ENCODE data around the gene B3GALT6. TPM values are rescaled to one million over a fixed set of nuclear protein-coding genes. Genes with fewer than 3 reads are reported as not detected.

B3GALT6 gene
- total and polyA plus RNA-seq, 8 donors: 6.2 to 13.4 (median 8.8) TPM

DNA sequence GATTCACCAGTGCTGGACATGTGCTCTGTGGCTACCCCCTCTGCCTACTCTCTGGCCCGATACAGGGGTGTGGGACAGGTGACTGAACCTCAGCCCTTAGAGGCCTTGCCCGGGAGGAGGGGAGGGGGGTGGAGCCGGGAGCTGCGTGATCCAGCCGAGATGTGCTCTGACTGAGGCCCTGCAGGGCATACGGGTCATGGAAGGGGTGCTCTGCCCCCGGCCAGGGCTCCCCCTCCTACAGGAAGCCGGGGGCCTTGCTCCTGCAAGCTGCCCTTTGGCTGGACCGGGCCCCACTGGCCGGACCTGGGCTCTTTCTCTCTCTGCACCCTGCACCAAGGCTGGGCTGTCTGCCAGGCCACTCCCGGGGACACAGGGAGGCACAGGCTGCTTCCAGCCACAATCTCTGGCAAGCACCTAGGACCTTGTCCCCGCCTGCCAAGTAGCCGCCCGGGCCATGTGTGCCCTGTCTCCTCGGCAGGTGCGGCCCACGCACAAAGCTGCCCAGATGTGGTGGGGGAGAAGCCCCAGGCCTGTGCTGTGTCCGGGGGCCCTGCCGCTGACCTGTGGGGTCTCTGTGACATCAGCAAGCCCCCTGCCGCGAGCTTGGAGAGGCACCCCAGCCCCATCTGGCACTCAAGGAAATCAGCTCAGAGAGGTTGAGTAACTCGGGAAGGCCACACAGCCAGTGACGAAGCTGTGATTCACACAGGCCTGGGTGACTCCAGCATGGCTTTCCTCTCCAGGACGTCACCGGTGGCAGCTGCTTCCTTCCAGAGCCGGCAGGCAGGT is 49.7 kb downstream of the B3GALT6 start:
- H3K27ac ChIP-seq: peak overlapping the region; percentile 1 to 61 (median 39)
- H3K36me3 ChIP-seq: no peaks in the 10 kb centered on the region
- no peak overlapping the region for H3K4me3 ChIP-seq
- H3K9me3 ChIP-seq: no peaks in the 10 kb centered on the region
- peak; percentile 83 to 96 (median 88) for DNase-seq
- 10 to 12% methylated on average over 25 to 26 of the region's 26 CpGs for WGBS, 2 donors
- ATAC-seq: peak; percentile 84 to 96 (median 92)
- TF ChIP-seq, protein P1, sequence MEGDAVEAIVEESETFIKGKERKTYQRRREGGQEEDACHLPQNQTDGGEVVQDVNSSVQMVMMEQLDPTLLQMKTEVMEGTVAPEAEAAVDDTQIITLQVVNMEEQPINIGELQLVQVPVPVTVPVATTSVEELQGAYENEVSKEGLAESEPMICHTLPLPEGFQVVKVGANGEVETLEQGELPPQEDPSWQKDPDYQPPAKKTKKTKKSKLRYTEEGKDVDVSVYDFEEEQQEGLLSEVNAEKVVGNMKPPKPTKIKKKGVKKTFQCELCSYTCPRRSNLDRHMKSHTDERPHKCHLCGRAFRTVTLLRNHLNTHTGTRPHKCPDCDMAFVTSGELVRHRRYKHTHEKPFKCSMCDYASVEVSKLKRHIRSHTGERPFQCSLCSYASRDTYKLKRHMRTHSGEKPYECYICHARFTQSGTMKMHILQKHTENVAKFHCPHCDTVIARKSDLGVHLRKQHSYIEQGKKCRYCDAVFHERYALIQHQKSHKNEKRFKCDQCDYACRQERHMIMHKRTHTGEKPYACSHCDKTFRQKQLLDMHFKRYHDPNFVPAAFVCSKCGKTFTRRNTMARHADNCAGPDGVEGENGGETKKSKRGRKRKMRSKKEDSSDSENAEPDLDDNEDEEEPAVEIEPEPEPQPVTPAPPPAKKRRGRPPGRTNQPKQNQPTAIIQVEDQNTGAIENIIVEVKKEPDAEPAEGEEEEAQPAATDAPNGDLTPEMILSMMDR (IDR thresholded peaks at IDR 0.05): no peak
- FAIRE-seq: no peak
- H3K4me1 ChIP-seq: peaks cover 5 to 11% (median 10%) of the 10 kb centered on the region in 3 donors
- intact Hi-C loops (cut with DNase I): loop anchor here in 1 of 3 donors (10.0 kb wide), 1 partner anchor 297 kb away; the partner anchor contains the start of gene PERM1
- H3K27me3 ChIP-seq: peaks cover 0 to 4% (median 0%) of the 10 kb centered on the region in 4 donors

DNA sequence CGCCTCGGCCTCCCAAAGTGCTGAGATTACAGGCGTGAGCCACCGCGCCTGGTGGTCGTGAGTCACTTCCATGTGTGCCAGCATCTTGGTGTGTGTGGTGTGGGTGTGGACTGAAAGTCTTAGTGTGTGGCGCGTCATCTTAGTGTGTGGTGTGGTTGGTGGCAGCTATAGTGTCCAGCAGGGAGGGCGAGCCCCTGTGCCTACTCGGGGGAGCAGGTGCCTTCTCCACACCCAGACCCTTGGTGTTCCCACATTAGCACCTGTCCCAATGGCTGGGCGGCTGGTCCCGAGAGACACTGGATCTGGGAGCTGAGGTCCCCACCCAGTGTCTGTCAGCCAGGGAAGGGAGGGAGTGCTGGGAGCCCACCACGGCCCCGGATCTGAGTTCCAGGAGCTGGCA is 51.0 kb downstream of the B3GALT6 start:
- Histone ChIP-seq H3K36me3 (no peaks in the 10 kb centered on the region), H3K27ac (no peak overlapping the region), H3K4me3 (no peak overlapping the region), H3K27me3 (peaks cover 0 to 4% (median 0%) of the 10 kb centered on the region in 4 donors), H3K4me1 (peaks cover 5 to 11% (median 10%) of the 10 kb centered on the region in 3 donors), H3K9me3 (no peaks in the 10 kb centered on the region)
- ATAC-seq (no peak), DNase-seq (peak in 1 of 6 donors; percentile 42), FAIRE-seq (no peak)
- intact Hi-C loops (cut with DNase I): loop anchor here in 1 of 3 donors (10.0 kb wide), 1 partner anchor 298 kb away; the partner anchor contains the start of gene PERM1
- TF ChIP-seq, protein P1 (IDR thresholded peaks at IDR 0.05): no peak
- WGBS, 2 donors: 80 to 85% methylated on average over 14 of the region's 14 CpGs

DNA sequence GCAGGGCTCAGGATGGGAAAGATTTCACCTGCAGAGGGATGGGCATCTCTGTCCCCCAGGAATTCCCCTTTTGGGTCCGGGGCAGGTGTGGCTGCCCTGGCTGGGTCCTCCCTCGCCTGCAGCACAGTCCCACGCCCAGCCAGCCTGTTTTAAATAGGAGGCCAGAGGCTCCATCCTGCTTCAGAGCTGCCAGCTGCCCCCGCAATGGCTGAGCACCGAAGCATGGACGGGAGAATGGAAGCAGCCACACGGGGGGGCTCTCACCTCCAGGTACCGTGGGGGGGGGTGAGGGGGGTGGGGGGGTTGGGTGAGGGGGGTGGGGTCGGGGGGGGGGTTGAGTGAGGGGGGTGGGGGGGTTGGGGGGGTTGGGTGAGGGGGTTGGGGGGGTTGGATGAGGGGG is 51.8 kb downstream of the B3GALT6 start:
- peaks cover 5 to 11% (median 10%) of the 10 kb centered on the region in 3 donors for H3K4me1 ChIP-seq
- intact Hi-C loops (cut with DNase I): loop anchor here in 1 of 3 donors (10.0 kb wide), 1 partner anchor 299 kb away; the partner anchor contains the start of gene PERM1
- WGBS, 2 donors: 10 to 26% methylated on average over 8 of the region's 9 CpGs
- H3K4me3 ChIP-seq: no peak overlapping the region
- DNase-seq (peak in 2 of 6 donors; percentile 30 to 55), FAIRE-seq (no peak), ATAC-seq (no peak)
- H3K9me3 ChIP-seq: no peaks in the 10 kb centered on the region
- TF ChIP-seq, protein P1 (IDR thresholded peaks at IDR 0.05): no peak
- H3K27me3 ChIP-seq: peaks cover 0 to 4% (median 0%) of the 10 kb centered on the region in 4 donors
- H3K36me3 ChIP-seq: no peaks in the 10 kb centered on the region
- no peak overlapping the region for H3K27ac ChIP-seq

Other genes starting within 250 kb of the B3GALT6 start
- 10 to 100 TPM; 13.2 to 29.4 (median 21.3) TPM for gene HES4, start 232.1 kb upstream of the B3GALT6 start, total RNA-seq
- 10 to 100 TPM; 31.9 to 46.4 TPM for gene HES4, start 232.1 kb upstream of the B3GALT6 start, polyA plus RNA-seq
- gene ISG15, start 218.7 kb upstream of the B3GALT6 start, total RNA-seq: 10 to 100 TPM in 2 of 6 donors, 1 to 10 TPM in 4; 4.3 to 19.4 (median 6.6) TPM
- 10 to 100 TPM; 25.9 to 45.0 TPM for gene ISG15, start 218.7 kb upstream of the B3GALT6 start, polyA plus RNA-seq
- 100 to 1,000 TPM in 1 of 6 donors, 10 to 100 TPM in 5; 40.5 to 107 (median 64.0) TPM for gene AGRN, start 212.1 kb upstream of the B3GALT6 start, total RNA-seq
- gene AGRN, start 212.1 kb upstream of the B3GALT6 start, polyA plus RNA-seq: 100 to 1,000 TPM in 1 of 2 donors, 10 to 100 TPM in 1; 94.7 to 166 TPM
- under 1 TPM in 4 of 6 donors, not detected in 2; 0.12 to 0.37 (median 0.16) TPM for gene RNF223, start 157.9 kb upstream of the B3GALT6 start, total RNA-seq
- under 1 TPM; 0.05 to 0.34 TPM for gene RNF223, start 157.9 kb upstream of the B3GALT6 start, polyA plus RNA-seq
- 1 to 10 TPM; 3.0 to 6.7 (median 4.0) TPM for gene C1orf159, start 116.1 kb upstream of the B3GALT6 start, total RNA-seq
- gene C1orf159, start 116.1 kb upstream of the B3GALT6 start, polyA plus RNA-seq: 10 to 100 TPM; 20.9 to 30.7 TPM
- gene TTLL10, start 58.4 kb upstream of the B3GALT6 start, total RNA-seq: under 1 TPM in 5 of 6 donors, not detected in 1; 0.20 to 0.51 (median 0.38) TPM
- gene TTLL10, start 58.4 kb upstream of the B3GALT6 start, polyA plus RNA-seq: 1 to 10 TPM; 1.0 to 1.6 TPM
- under 1 TPM in 3 of 6 donors, not detected in 3; 0.32 to 0.34 (median 0.34) TPM for gene TNFRSF18, start 25.6 kb upstream of the B3GALT6 start, total RNA-seq
- 1 to 10 TPM; 1.1 to 1.2 TPM for gene TNFRSF18, start 25.6 kb upstream of the B3GALT6 start, polyA plus RNA-seq
- gene TNFRSF4, start 18.1 kb upstream of the B3GALT6 start, total RNA-seq: 1 to 10 TPM in 3 of 6 donors, under 1 TPM in 3; 0.26 to 1.6 (median 0.86) TPM
- 1 to 10 TPM; 2.8 to 5.0 TPM for gene TNFRSF4, start 18.1 kb upstream of the B3GALT6 start, polyA plus RNA-seq
- 10 to 100 TPM; 68.3 to 99.4 (median 74.2) TPM for gene SDF4, start 236 bp upstream of the B3GALT6 start, total RNA-seq
- gene SDF4, start 236 bp upstream of the B3GALT6 start, polyA plus RNA-seq: 10 to 100 TPM; 74.0 to 96.6 TPM
- 1 to 10 TPM in 3 of 6 donors, under 1 TPM in 3; 0.43 to 1.7 (median 0.93) TPM for gene C1QTNF12, start 14.5 kb downstream of the B3GALT6 start, total RNA-seq
- gene C1QTNF12, start 14.5 kb downstream of the B3GALT6 start, polyA plus RNA-seq: 1 to 10 TPM; 2.5 to 4.8 TPM
- gene UBE2J2, start 41.6 kb downstream of the B3GALT6 start, total RNA-seq: 10 to 100 TPM; 20.8 to 30.4 (median 22.3) TPM
- 10 to 100 TPM; 34.1 to 44.5 TPM for gene UBE2J2, start 41.6 kb downstream of the B3GALT6 start, polyA plus RNA-seq
- gene SCNN1D, start 48.2 kb downstream of the B3GALT6 start, total RNA-seq: 1 to 10 TPM in 5 of 6 donors, under 1 TPM in 1; 0.66 to 6.1 (median 1.6) TPM
- gene SCNN1D, start 48.2 kb downstream of the B3GALT6 start, polyA plus RNA-seq: 10 to 100 TPM; 20.6 to 22.0 TPM
- gene ACAP3, start 75.7 kb downstream of the B3GALT6 start, total RNA-seq: 10 to 100 TPM; 15.2 to 31.4 (median 18.7) TPM
- gene ACAP3, start 75.7 kb downstream of the B3GALT6 start, polyA plus RNA-seq: 100 to 1,000 TPM in 1 of 2 donors, 10 to 100 TPM in 1; 76.0 to 133 TPM
- 10 to 100 TPM in 2 of 6 donors, 1 to 10 TPM in 4; 7.5 to 11.3 (median 9.7) TPM for gene PUSL1, start 76.4 kb downstream of the B3GALT6 start, total RNA-seq
- gene PUSL1, start 76.4 kb downstream of the B3GALT6 start, polyA plus RNA-seq: 10 to 100 TPM; 14.6 to 23.2 TPM
- 10 to 100 TPM; 33.4 to 60.5 (median 56.8) TPM for gene INTS11, start 92.4 kb downstream of the B3GALT6 start, total RNA-seq
- 100 to 1,000 TPM; 268 to 311 TPM for gene INTS11, start 92.4 kb downstream of the B3GALT6 start, polyA plus RNA-seq
- 10 to 100 TPM in 5 of 6 donors, 1 to 10 TPM in 1; 8.0 to 14.8 (median 10.7) TPM for gene CPTP, start 92.6 kb downstream of the B3GALT6 start, total RNA-seq
- 10 to 100 TPM; 11.3 to 22.0 TPM for gene CPTP, start 92.6 kb downstream of the B3GALT6 start, polyA plus RNA-seq
- under 1 TPM; 0.04 to 0.41 (median 0.08) TPM for gene TAS1R3, start 99.0 kb downstream of the B3GALT6 start, total RNA-seq
- under 1 TPM; 0.21 to 0.34 TPM for gene TAS1R3, start 99.0 kb downstream of the B3GALT6 start, polyA plus RNA-seq
- 10 to 100 TPM; 30.6 to 54.0 (median 48.3) TPM for gene DVL1, start 117.2 kb downstream of the B3GALT6 start, total RNA-seq
- gene DVL1, start 117.2 kb downstream of the B3GALT6 start, polyA plus RNA-seq: 100 to 1,000 TPM in 1 of 2 donors, 10 to 100 TPM in 1; 80.5 to 103 TPM
- gene MXRA8, start 126.3 kb downstream of the B3GALT6 start, total RNA-seq: 10 to 100 TPM in 3 of 6 donors, 1 to 10 TPM in 3; 1.6 to 35.8 (median 7.6) TPM
- gene MXRA8, start 126.3 kb downstream of the B3GALT6 start, polyA plus RNA-seq: 10 to 100 TPM; 16.8 to 17.6 TPM
- gene AURKAIP1, start 143.0 kb downstream of the B3GALT6 start, total RNA-seq: 10 to 100 TPM; 52.8 to 83.8 (median 57.7) TPM
- gene AURKAIP1, start 143.0 kb downstream of the B3GALT6 start, polyA plus RNA-seq: 100 to 1,000 TPM; 150 to 161 TPM
- gene CCNL2, start 167.1 kb downstream of the B3GALT6 start, total RNA-seq: 100 to 1,000 TPM in 1 of 6 donors, 10 to 100 TPM in 5; 49.2 to 124 (median 77.1) TPM
- 100 to 1,000 TPM; 270 to 409 TPM for gene CCNL2, start 167.1 kb downstream of the B3GALT6 start, polyA plus RNA-seq
- 10 to 100 TPM; 42.1 to 71.8 (median 49.1) TPM for gene MRPL20, start 175.1 kb downstream of the B3GALT6 start, total RNA-seq
- gene MRPL20, start 175.1 kb downstream of the B3GALT6 start, polyA plus RNA-seq: 100 to 1,000 TPM in 1 of 2 donors, 10 to 100 TPM in 1; 69.0 to 121 TPM
- gene ANKRD65, start 189.0 kb downstream of the B3GALT6 start, total RNA-seq: 10 to 100 TPM in 3 of 6 donors, 1 to 10 TPM in 3; 2.3 to 16.1 (median 10.7) TPM
- 10 to 100 TPM; 22.1 to 41.8 TPM for gene ANKRD65, start 189.0 kb downstream of the B3GALT6 start, polyA plus RNA-seq
- 100 to 1,000 TPM in 2 of 6 donors, 10 to 100 TPM in 4; 25.4 to 138 (median 52.9) TPM for gene VWA1, start 203.5 kb downstream of the B3GALT6 start, total RNA-seq
- 10 to 100 TPM; 53.3 to 58.7 TPM for gene VWA1, start 203.5 kb downstream of the B3GALT6 start, polyA plus RNA-seq
- gene ATAD3C, start 217.5 kb downstream of the B3GALT6 start, total RNA-seq: 1 to 10 TPM; 2.4 to 9.5 (median 5.8) TPM
- gene ATAD3C, start 217.5 kb downstream of the B3GALT6 start, polyA plus RNA-seq: 10 to 100 TPM; 11.4 to 22.0 TPM
- 10 to 100 TPM in 4 of 6 donors, 1 to 10 TPM in 2; 4.4 to 14.1 (median 11.5) TPM for gene ATAD3B, start 239.5 kb downstream of the B3GALT6 start, total RNA-seq
- gene ATAD3B, start 239.5 kb downstream of the B3GALT6 start, polyA plus RNA-seq: 10 to 100 TPM; 57.2 to 78.9 TPM

Measured in pancreas (tissue), 10 donors.